ENCODE data around the gene LSM5. TPM values are rescaled to one million over a fixed set of nuclear protein-coding genes. Genes with fewer than 3 reads are reported as not detected.

The LSM5 gene
- total RNA-seq, 1 donor from 2014 or later, result 50.5 TPM

- Mint-ChIP-seq H3K4me1 (ENCODE audit: unreplicated experiment) (peaks cover 23% of the 10 kb centered on the region), H3K27ac (ENCODE audit: unreplicated experiment) (peak overlapping the region; percentile 91), H3K9me3 (ENCODE audit: unreplicated experiment) (no peaks in the 10 kb centered on the region), H3K4me3 (ENCODE audit: unreplicated experiment) (peak overlapping the region; percentile 94), H3K27me3 (ENCODE audit: unreplicated experiment) (peaks cover 6% of the 10 kb centered on the region), H3K36me3 (ENCODE audit: low read depth, unreplicated experiment) (peaks cover 21% of the 10 kb centered on the region)
- no peak for TF ChIP-seq CTCF (IDR thresholded peaks at IDR 0.05; ENCODE audit: unreplicated experiment)
- DNase-seq (ENCODE audit: low spot score), result peak; percentile 8
Measured at GRCh38 chr7:32496052-32496813, 6.1 kb upstream of the LSM5 start.

GRCh38 chr7:32495298-32496051, 5.3 kb upstream of the LSM5 start, which contains the start of gene AVL9:
Gene AVL9 (plus strand): TSS chr7:32495489. CDS start chr7:32495710, 221 bp downstream.
- Mint-ChIP-seq H3K9me3 (ENCODE audit: unreplicated experiment) (no peaks in the 10 kb centered on the region), H3K36me3 (ENCODE audit: low read depth, unreplicated experiment) (peaks cover 21% of the 10 kb centered on the region), H3K4me1 (ENCODE audit: unreplicated experiment) (peaks cover 18% of the 10 kb centered on the region), H3K27ac (ENCODE audit: unreplicated experiment) (peak within 1 kb of the TSS; percentile 95), H3K27me3 (ENCODE audit: unreplicated experiment) (peaks cover 7% of the 10 kb centered on the region), H3K4me3 (ENCODE audit: unreplicated experiment) (peak within 1 kb of the TSS; percentile 94)
- DNase-seq (ENCODE audit: low spot score), result peak; percentile 99
- TF ChIP-seq CTCF (IDR thresholded peaks at IDR 0.05; ENCODE audit: unreplicated experiment), result no peak

GRCh38 chr7:32494946-32495297, 4.7 kb upstream of the LSM5 start:
- TF ChIP-seq CTCF (IDR thresholded peaks at IDR 0.05; ENCODE audit: unreplicated experiment), result no peak
- Mint-ChIP-seq H3K4me3 (ENCODE audit: unreplicated experiment) (peak overlapping the region; percentile 94), H3K9me3 (ENCODE audit: unreplicated experiment) (no peaks in the 10 kb centered on the region), H3K36me3 (ENCODE audit: low read depth, unreplicated experiment) (peaks cover 18% of the 10 kb centered on the region), H3K27me3 (ENCODE audit: unreplicated experiment) (peaks cover 7% of the 10 kb centered on the region), H3K27ac (ENCODE audit: unreplicated experiment) (peak overlapping the region; percentile 95), H3K4me1 (ENCODE audit: unreplicated experiment) (peaks cover 18% of the 10 kb centered on the region)
- no peak for DNase-seq (ENCODE audit: low spot score)

GRCh38 chr7:32489788-32490126, 423 bp downstream of the LSM5 start:
- Mint-ChIP-seq H3K27me3 (ENCODE audit: unreplicated experiment) (peaks cover 5% of the 10 kb centered on the region), H3K36me3 (ENCODE audit: low read depth, unreplicated experiment) (peaks cover under 1% of the 10 kb centered on the region), H3K4me3 (ENCODE audit: unreplicated experiment) (peak overlapping the region; percentile 89), H3K27ac (ENCODE audit: unreplicated experiment) (peak overlapping the region; percentile 95), H3K9me3 (ENCODE audit: unreplicated experiment) (no peaks in the 10 kb centered on the region), H3K4me1 (ENCODE audit: unreplicated experiment) (peaks cover under 1% of the 10 kb centered on the region)
- DNase-seq (ENCODE audit: low spot score), result no peak
- TF ChIP-seq CTCF (IDR thresholded peaks at IDR 0.05; ENCODE audit: unreplicated experiment), result no peak

GRCh38 chr7:32481921-32482320, 8.3 kb downstream of the LSM5 start:
- DNase-seq (ENCODE audit: low spot score), result no peak
- Mint-ChIP-seq H3K27me3 (ENCODE audit: unreplicated experiment) (no peaks in the 10 kb centered on the region), H3K9me3 (ENCODE audit: unreplicated experiment) (no peaks in the 10 kb centered on the region), H3K27ac (ENCODE audit: unreplicated experiment) (no peak overlapping the region), H3K36me3 (ENCODE audit: low read depth, unreplicated experiment) (no peaks in the 10 kb centered on the region), H3K4me1 (ENCODE audit: unreplicated experiment) (no peaks in the 10 kb centered on the region), H3K4me3 (ENCODE audit: unreplicated experiment) (no peak overlapping the region)
- no peak for TF ChIP-seq CTCF (IDR thresholded peaks at IDR 0.05; ENCODE audit: unreplicated experiment)
